MG63 (cell line): ENCODE data around the gene NAGA. TPM values are rescaled to one million over a fixed set of nuclear protein-coding genes. Genes with fewer than 3 reads are reported as not detected.

Source experiments
- DNase-seq: peaks from one replicate; pipeline ENCODE4 v3.0.0-alpha.2; 2020
- H3K27me3 ChIP-seq: fragments of 250-450 bp; sonication (Bioruptor Pico); 2 replicates; pipeline ENCODE4 v1.5.1; 2020; ENCODE audit warnings: mild to moderate bottlenecking, moderate library complexity
- H3K36me3 ChIP-seq: fragments of 250-450 bp; sonication (Bioruptor Pico); 2 replicates; pipeline ENCODE4 v1.5.1; 2020; ENCODE audit warnings: mild to moderate bottlenecking, moderate library complexity
- H3K4me3 ChIP-seq: fragments of 250-450 bp; sonication (Bioruptor Pico); 2 replicates; pipeline ENCODE4 v1.5.1; 2020; ENCODE audit warnings: mild to moderate bottlenecking, moderate library complexity
- H3K9me3 ChIP-seq: fragments of 250-450 bp; sonication (Bioruptor Pico); 2 replicates; pipeline ENCODE4 v1.5.1; 2020; ENCODE audit warnings: mild to moderate bottlenecking, moderate library complexity
- total RNA-seq: library from RNA; depleted of rRNA; stranded (reverse); fragments of >200 nt; shearing (Covaris generic); gene quantifications from 2 replicates; pipeline ENCODE4 v1.2.3, GENCODE V29; 2014; ENCODE audit warnings: low replicate concordance

The NAGA gene
- total RNA-seq, 1 experiment from 2014 or later, result 25.2 TPM

DNA sequence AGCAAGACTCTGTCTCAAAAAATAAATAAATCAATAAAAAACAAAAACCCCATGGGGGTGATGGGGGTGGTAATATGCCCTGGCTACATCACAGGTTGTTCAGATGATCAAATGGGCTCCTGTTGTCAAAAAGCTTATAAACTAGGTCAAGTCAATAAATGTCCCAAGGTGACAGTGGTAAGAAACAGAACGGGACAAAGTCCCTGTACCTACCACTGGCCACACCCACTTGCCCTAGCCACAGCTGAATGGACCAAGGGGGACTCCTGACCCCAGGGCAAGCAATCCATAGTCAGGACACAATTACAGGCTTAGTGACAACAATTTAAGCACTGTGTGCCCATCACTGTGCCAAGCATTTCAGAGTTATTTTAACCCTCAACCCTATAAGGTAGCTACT is 6.0 kb downstream of the NAGA start:
- H3K27me3 ChIP-seq, result no peaks in the 10 kb centered on the region
- no peak for DNase-seq
- H3K9me3 ChIP-seq, result no peaks in the 10 kb centered on the region
- peaks cover 5% of the 10 kb centered on the region for H3K36me3 ChIP-seq
- no peak overlapping the region for H3K4me3 ChIP-seq

DNA sequence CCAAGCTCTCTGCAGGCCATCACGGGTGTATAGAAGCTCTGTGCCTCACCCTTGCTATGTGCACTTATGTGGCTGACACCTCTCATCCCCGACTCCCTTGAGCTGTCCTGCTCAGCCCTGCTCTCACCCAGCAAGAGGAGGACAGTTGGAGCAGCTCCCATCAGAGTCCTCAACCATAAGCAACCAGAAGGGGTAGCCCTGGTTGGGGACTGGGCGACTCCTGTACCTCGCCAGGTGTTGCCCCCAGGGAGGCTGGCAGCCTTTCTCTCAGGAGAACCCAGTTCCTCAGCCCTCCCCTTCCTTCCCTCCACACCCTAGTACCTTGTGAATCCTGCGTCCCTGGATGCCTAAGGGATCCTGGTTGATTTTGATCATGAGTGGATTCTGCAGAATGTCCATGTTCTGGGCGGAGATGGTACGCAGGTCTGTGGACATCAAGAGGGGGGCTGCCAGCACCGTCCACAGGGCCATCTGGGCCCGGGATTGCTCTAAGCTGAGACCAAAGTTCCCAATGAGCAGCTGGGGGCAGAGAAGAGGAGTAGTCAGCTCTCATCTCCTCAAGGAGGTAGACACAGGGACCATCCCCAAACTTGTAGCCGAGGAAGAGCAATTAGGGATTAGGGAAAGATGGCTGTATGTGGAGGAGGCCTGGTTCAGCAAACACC is 8.0 kb downstream of the NAGA start:
- Histone ChIP-seq H3K27me3 (no peaks in the 10 kb centered on the region), H3K36me3 (peaks cover 5% of the 10 kb centered on the region), H3K4me3 (no peak overlapping the region), H3K9me3 (no peaks in the 10 kb centered on the region)
- DNase-seq, result no peak

DNA sequence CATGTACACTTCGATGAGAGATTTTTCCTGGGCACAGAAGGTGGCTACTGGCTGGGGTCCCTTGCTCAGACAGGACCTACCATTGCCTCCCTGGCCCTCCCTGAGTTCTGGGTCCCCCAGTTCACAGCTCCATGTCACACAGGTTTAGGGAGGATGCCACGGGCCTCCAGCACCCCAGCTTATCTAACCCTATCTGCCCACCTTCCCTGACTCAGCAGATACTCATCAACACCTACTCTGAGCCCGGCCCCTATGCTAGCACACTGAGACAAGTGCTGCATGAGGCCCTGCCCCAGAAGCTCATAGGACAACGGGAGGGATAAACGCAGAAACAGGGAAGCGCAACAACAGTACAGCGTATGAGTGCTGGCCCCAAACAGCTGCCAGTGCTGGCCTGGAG is 9.6 kb downstream of the NAGA start:
- Histone ChIP-seq H3K9me3 (peaks cover 13% of the 10 kb centered on the region), H3K27me3 (no peaks in the 10 kb centered on the region), H3K4me3 (no peak overlapping the region), H3K36me3 (peaks cover 5% of the 10 kb centered on the region)
- DNase-seq, result no peak

DNA sequence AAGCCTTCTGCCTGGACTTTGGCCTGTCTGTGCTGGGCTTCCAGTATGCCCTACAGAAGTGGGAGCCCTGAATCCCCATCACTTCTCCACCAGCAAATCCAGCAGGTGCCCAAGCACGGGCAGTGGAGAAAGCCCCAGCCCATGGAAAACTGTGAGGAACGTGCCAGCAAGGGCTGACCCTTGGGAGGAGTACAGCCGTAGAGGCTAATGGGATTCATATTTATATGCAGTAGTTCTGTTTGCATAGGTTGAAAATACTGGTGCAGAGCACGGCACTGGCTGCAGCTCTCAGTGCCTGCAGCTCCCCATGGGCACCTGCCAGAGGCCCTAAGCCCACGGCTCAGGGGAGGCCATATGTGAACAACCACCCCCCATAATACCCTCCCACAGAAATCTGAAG is 10.1 kb downstream of the NAGA start:
- Histone ChIP-seq H3K9me3 (peaks cover 13% of the 10 kb centered on the region), H3K36me3 (peaks cover 5% of the 10 kb centered on the region), H3K27me3 (no peaks in the 10 kb centered on the region), H3K4me3 (no peak overlapping the region)
- no peak for DNase-seq

DNA sequence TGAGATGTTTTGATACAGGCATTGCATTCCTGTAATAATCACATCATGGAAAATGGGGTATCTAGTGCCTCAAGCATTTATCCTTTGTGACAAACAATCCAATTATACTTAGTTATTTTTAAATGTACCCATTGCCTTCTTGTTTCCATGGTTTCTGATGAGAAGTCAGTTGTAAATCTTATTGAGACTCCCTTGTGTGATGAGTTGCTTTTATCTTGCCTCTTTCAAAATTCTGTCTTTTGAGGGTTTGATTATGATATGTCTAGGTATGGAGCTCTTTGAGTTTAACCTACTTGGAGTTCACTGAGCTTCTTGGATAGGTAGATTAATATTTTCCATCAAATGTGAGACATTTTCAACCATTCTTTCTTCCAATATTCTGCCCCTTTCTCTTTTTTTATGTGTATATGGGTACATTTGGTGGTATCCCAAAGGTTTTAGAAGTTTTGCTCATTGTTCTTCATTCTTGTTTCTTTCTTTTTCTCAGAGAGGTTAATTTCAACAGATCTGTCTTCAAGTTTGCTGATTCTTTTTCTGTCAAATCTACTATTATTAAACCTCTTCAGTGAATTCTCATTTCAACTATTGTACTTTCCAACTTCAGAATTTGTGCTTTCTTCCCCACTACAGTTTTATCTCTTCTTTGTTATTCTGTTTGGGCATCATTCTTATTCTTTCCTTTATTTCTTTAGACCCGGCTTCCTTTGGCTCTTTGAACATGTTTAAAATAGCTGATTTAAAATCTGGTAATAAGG is 13.7 kb downstream of the NAGA start:
- Histone ChIP-seq H3K9me3 (peaks cover 13% of the 10 kb centered on the region), H3K4me3 (no peak overlapping the region), H3K27me3 (no peaks in the 10 kb centered on the region), H3K36me3 (peaks cover 5% of the 10 kb centered on the region; the same call in 1 of the 2 replicates)
- DNase-seq, result no peak

DNA sequence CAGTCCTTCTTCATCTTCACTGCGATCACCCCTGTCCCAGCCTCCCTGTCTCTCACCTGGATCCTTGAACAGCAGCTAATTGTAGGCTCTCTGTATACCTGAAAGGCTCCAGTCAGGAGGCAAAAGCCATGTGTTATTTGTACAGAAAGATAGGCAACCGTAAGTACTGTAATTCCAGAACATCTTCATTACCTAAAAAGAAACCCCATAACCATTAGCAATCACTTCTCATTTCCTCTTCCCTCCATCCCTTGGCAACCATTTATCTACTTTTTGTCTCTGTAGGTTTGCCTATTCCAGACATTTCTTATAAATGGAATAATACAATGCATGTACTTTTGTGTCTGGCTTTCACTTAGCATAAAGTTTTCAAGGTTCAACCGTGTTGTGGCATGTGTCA is 17.8 kb downstream of the NAGA start:
- H3K36me3 ChIP-seq, result no peaks in the 10 kb centered on the region
- peaks cover 13% of the 10 kb centered on the region for H3K9me3 ChIP-seq
- H3K4me3 ChIP-seq, result no peak overlapping the region
- no peak for DNase-seq
- H3K27me3 ChIP-seq, result no peaks in the 10 kb centered on the region

DNA sequence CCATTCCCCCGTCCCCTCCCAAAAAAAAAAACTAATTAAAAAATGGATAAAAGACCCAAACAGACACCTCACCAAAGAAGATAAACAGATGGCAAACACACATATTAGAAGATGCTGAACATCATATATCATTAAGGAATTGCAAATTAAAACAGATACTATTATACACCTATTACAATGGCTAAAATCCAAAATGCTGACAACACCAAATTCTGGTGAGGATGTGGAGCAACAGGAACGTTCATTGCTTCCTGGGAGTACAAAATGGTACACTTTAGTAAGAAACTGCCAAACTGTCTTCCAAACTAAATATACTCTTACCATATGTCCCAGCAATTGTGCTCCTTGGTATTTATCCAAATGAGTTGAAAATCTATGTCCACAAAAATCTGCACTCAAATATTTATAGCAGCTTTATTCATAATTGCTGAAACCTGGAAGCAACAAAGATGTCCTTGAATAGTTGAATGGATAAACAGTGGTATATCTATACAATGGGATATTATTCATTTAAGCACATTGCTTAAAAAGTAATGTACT is 19.9 kb downstream of the NAGA start:
- Histone ChIP-seq H3K9me3 (no peaks in the 10 kb centered on the region; the same call in 1 of the 2 replicates), H3K27me3 (no peaks in the 10 kb centered on the region), H3K4me3 (no peak overlapping the region), H3K36me3 (no peaks in the 10 kb centered on the region)
- no peak for DNase-seq

DNA sequence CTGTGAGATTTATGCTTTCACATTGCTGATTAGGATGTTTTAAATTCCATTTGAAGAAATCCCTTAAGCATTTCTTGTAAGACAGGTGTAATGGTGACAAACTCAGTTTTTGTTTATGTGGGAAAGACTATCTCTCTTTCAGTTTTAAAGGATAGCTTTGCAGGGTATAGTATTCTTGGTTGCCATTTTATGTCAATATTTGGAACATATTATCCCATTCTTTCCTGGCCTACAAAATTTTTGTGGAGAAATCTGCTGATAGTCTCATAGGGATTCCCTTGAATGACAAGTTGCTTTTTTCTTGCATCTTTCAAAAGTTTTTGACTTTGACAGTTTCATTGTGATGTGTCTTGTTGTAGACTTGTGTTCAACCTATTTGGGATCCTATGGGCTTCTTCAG is 28.8 kb downstream of the NAGA start:
- no peak overlapping the region for H3K4me3 ChIP-seq
- no peaks in the 10 kb centered on the region for H3K36me3 ChIP-seq
- no peaks in the 10 kb centered on the region for H3K27me3 ChIP-seq
- no peak for DNase-seq
- H3K9me3 ChIP-seq, result peaks cover 8% of the 10 kb centered on the region

DNA sequence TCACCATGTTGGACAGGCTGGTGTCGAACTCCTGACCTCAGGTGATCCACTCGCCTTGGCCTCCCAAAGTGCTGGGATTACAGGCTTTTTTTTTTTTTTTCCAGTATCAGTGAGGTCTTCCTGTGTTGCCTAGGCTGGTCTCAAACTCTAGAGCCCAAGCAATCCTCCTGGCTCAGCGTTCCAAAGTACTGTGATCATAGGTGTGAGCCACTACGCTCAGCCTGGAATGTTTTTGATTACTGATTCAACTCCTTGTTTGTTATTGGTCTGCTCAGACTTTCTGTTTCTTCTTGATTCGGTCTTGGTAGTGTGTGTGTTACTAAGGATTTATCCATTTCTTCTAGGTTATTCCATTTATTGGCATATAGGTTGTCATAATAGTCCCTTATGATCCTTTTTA is 31.3 kb downstream of the NAGA start:
- DNase-seq, result no peak
- no peaks in the 10 kb centered on the region for H3K27me3 ChIP-seq
- no peak overlapping the region for H3K4me3 ChIP-seq
- H3K36me3 ChIP-seq, result no peaks in the 10 kb centered on the region
- peaks cover 8% of the 10 kb centered on the region for H3K9me3 ChIP-seq

DNA sequence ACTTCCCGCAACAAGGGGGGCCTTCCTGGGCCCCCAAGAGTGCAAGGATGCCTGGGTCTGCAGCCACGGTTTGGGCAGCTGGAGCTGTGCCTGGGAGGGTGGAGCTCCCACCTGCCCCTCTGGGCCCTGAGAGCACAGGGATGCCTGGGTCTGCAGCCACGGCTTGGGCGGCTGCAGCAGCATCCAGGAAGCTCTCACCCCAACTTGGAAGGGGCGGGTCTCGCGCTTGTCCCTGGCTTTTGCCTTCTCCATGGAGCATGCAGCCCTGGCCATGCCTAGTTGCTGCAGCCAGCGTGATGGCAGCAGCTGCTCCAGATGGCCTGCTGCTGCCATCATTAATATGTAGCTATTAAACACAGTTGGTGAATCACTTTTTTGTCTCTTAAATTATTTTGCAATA is 35.4 kb downstream of the NAGA start:
- no peak for DNase-seq
- H3K4me3 ChIP-seq, result no peak overlapping the region
- H3K27me3 ChIP-seq, result no peaks in the 10 kb centered on the region
- no peaks in the 10 kb centered on the region for H3K9me3 ChIP-seq
- H3K36me3 ChIP-seq, result no peaks in the 10 kb centered on the region

DNA sequence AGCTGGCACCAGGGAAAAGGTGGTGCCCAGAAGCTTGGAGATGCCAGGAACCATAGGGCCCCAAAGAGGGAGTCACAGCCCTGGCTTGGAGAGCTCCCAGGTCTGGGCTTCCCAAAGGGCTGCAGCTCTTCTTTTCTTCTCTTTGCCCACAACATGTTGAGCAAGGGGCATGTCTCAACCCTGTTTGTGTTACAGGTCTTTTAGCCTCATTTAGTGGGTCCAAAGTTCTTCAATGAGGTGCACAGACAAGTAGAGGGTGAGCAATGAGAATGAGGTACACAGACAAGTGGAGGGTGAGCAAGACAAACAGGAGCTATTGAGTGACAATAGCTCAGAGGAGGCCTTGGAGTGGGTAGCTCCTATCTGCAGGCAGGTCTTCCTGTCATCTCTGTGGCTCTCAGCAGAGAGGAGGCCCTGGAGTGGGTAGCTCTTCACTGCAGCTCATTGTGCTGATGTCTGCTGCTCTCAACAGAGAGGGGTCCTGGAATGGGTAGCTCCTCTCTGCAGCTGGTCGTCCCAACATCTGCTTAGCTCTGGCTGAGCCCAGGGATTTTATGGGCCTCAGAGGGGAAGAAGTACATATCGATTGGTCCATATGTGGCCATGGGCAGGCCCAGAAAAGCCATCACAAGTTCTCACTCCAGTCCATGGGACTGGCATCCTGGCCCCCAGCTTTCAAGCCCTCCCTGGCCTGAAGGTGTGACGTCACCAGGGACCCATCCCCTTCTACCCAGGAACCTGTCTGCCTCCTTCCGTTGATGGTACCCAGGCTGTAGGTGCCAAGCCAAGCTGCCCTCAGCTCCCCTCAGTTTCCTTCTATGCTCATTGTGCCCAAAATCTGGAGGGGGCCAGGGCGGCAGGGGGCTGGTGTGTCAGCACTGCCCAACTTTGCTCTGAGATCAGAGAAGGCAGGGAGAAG is 37.1 kb downstream of the NAGA start:
- no peaks in the 10 kb centered on the region for H3K27me3 ChIP-seq
- H3K36me3 ChIP-seq, result no peaks in the 10 kb centered on the region
- H3K9me3 ChIP-seq, result no peaks in the 10 kb centered on the region
- DNase-seq, result no peak
- no peak overlapping the region for H3K4me3 ChIP-seq

DNA sequence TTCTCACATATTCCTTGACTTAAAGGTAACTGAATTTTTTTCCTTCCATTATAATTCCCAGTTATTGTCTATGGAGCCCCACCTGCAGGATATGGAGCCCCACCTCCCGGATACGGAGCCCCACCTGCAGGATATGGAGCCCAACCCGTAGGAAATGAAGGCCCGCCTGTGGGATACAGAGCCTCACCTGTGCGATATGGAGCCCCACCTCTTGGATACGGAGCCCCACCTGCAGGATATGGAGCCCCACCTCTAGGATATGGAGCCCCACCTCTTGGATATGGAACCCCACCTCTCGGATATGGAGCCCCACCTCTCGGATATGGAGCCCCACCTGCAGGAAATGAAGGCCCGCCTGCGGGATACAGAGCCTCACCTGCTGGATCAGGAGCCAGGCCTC is 43.9 kb downstream of the NAGA start:
- Histone ChIP-seq H3K9me3 (no peaks in the 10 kb centered on the region), H3K4me3 (no peak overlapping the region), H3K36me3 (no peaks in the 10 kb centered on the region), H3K27me3 (no peaks in the 10 kb centered on the region)
- DNase-seq, result no peak

DNA sequence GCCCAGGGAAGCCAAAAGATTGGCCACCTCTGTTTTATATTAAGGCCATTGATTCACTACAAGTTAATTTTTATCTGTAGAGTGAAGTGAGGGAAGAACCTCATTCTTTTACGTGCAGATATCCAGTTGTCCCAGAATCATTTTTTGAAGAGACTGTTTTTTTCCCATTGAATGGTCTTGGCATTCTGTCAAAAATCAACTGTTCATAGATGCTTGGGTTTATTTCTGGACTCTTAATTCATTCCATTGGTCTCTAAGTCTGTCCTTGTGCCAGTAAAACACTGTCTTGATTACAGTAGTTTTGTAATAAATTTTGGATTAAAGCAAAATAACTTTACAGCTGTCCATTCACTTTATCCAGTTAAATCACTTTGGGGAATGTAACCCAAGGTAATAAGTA is 45.2 kb downstream of the NAGA start:
- H3K36me3 ChIP-seq, result no peaks in the 10 kb centered on the region

DNA sequence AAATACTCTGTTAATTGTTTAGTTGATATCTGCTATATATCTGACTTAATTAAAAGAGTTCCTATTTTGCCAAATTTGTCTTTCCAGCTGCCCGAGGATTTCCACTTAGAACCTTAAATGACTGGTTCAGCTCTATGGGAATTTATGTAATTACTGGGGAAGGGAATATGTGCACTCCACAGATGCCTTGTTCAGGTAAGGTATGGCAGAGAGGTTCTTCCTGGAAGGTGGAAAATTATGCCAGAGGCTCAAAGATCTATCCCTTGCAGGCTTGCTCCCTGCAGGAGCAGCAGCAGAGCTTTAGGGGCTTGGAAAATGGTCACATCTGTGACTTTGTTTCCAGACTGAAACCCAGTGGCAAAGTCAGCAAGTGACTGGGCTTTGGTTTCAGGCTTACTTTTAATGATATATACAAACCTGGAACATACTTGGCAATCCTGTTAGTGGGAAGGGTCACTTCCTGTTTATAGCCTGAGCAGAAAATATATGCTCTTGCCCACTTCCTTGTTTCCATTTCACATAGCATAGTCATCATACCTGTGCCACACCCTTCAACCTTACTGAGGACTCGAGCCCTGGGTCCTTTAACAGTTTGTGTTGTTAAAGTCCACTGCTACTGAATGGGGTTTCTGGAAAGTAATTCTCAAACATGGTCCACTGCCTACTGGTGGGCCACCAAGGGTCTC is 48.3 kb downstream of the NAGA start:
- Histone ChIP-seq H3K27me3 (no peaks in the 10 kb centered on the region), H3K36me3 (no peaks in the 10 kb centered on the region), H3K9me3 (no peaks in the 10 kb centered on the region), H3K4me3 (no peak overlapping the region)
- no peak for DNase-seq

More for the DNA sequence above, 45.2 kb downstream of the NAGA start:
- Histone ChIP-seq H3K9me3 (no peaks in the 10 kb centered on the region), H3K4me3 (no peak overlapping the region), H3K27me3 (no peaks in the 10 kb centered on the region)
- DNase-seq, result no peak

DNA sequence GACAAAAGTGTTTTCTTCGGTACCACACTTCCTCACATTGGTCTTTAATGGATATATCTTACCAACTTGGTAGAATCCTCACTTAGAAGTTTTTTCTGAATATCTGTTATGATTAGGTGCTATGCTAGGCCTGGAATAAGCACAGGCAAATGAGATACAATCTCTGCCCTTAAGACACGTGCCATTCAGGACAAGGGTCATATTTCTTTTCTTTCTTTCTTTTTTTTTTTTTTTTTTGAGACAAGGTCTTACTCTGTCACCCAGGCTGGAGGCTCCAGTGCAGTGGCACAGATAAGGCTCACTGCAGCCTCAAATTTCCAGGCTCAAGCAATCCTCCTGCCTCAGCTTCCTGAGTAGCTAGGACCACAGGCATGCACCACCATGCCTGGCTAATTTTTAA is 49.0 kb downstream of the NAGA start:
- no peak overlapping the region for H3K4me3 ChIP-seq
- no peaks in the 10 kb centered on the region for H3K36me3 ChIP-seq
- H3K27me3 ChIP-seq, result no peaks in the 10 kb centered on the region; the same call in 1 of the 2 replicates
- no peak for DNase-seq
- no peaks in the 10 kb centered on the region for H3K9me3 ChIP-seq

DNA sequence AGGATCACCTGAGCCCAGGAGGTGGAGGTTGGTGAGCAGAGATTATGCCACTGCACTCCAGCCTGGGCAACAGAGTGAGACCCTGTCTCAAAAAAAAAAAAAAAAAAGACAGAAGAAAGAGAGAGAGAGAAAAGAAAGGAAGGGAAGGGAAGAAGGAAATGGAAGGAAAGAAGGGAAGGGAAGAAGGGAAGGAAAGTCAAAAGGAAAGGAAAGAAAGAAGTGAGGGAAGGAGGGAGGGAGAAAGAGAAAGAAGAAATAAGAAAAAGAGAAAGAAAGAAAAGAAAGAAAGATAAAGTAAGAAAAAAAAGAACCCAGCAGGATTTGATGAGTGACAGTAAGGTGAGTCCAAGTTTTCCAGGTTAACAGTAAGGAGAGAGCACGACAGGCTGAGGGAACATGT is 52.4 kb downstream of the NAGA start:
- DNase-seq, result no peak
- Histone ChIP-seq H3K9me3 (no peaks in the 10 kb centered on the region), H3K27me3 (no peaks in the 10 kb centered on the region; the same call in 1 of the 2 replicates), H3K4me3 (no peak overlapping the region), H3K36me3 (no peaks in the 10 kb centered on the region)
